Gastrocnemius medialis (tissue), 4 donors: ENCODE measurements around the gene PSMD1.

Experiments
- POLR2A ChIP-seq, 2 donors: fragments of 450-650 bp; IDR thresholded peaks; one replicate each; pipeline ENCODE4 v1.6.1; 2017; ENCODE audit warnings: antibody characterized with exemption in 2 of 2, mild to moderate bottlenecking in 2 of 2, moderate library complexity in 2 of 2
- TF ChIP-seq, protein P1 (sequence below), 5 experiments: fragments of 450-650 bp in 3 of 5; fragments of 200-600 bp in 2 of 5; sonication (generic) in 2 of 5; IDR thresholded peaks in 4 of 5; conservative IDR thresholded peaks in 1 of 5; 1 replicate in 4 of 5; 2 replicates in 1 of 5; pipeline ENCODE4 v1.5.1; 2016 to 2019; ENCODE audit warnings: antibody characterized with exemption in 5 of 5, mild to moderate bottlenecking in 3 of 5, moderate library complexity in 3 of 5

DNA sequence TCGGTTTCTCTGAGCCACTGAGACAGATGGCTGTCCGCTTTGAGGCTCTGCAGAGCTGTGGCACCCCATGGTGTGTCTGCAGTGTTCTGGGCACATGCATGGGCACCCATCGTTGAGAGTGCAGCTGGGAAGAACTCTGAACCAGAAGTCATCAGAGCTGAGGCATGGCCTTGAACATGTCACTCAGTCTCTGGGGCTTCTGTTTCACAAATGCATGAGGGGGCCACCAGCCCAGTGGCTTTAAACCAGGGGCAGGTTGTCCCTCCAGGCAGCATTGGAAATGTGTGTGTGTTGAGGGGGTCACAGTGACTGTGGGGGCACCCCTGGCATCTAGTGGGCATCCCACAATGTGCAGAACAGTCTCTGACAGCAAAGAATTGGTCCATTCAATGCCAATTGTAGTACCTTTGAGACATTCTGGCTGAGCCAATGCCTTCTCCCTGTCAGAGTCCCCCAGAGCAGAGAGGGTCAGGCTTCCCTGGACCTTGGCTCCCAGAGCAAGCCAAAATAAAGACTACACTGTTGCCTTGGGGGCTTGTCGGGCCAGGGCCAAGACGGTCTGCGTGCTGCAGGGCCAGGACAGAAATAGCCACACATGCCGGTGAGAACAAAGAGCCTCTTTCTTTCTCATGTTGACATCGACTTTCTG is 9.3 kb upstream of the PSMD1 start:
- TF ChIP-seq, protein P1, sequence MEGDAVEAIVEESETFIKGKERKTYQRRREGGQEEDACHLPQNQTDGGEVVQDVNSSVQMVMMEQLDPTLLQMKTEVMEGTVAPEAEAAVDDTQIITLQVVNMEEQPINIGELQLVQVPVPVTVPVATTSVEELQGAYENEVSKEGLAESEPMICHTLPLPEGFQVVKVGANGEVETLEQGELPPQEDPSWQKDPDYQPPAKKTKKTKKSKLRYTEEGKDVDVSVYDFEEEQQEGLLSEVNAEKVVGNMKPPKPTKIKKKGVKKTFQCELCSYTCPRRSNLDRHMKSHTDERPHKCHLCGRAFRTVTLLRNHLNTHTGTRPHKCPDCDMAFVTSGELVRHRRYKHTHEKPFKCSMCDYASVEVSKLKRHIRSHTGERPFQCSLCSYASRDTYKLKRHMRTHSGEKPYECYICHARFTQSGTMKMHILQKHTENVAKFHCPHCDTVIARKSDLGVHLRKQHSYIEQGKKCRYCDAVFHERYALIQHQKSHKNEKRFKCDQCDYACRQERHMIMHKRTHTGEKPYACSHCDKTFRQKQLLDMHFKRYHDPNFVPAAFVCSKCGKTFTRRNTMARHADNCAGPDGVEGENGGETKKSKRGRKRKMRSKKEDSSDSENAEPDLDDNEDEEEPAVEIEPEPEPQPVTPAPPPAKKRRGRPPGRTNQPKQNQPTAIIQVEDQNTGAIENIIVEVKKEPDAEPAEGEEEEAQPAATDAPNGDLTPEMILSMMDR (IDR thresholded peaks at IDR 0.05 in 4 of 5, conservative IDR thresholded peaks at IDR 0.05 in 1 of 5): no peak
- no peak for TF ChIP-seq POLR2A (IDR thresholded peaks at IDR 0.05)
